Stimulated activated CD4-positive, alpha-beta T cell treated with anti-CD3 and anti-CD28 coated beads, Interleukin-2, amount 100 ng/mL, for 48 hours (primary cell): Measurements from ENCODE around the gene POLR3C.
"Not testable (repeated sequence)": the region's sequence is repeated elsewhere in the genome, so short reads cannot be mapped to it uniquely, and the experiment has no call there.

Source experiments
- DNase-seq, 2 donors: peaks; one replicate each; pipeline ENCODE4 v3.0.0-alpha.2; 2020

Gene POLR3C

GRCh38 chr1:145824499-145824842 is 471 bp downstream of the POLR3C start:
- no peak for DNase-seq

GRCh38 chr1:145826030-145826429 is 2.0 kb downstream of the POLR3C start:
- DNase-seq: no peak

DNA sequence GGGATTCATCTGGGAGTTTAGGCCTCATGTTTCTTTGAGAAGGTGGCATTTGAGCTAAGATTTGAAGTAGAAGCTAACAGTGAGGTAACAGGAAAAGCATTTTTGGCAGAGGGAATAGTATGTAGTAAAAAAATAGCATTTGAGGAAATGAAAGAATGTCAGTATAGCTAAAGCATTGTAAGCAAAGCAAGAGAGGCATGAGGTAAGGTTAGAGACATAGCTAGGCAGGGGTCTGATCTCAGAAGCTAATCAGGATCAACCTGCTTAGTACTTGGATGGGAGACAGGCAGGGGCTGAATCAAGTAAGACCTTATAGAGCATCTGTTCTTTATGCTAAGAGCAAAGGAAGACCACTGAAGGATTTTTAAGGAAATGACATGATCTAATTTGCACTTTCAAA is 4.0 kb downstream of the POLR3C start:
- no peak for DNase-seq

GRCh38 chr1:145828367-145829026 is 4.5 kb downstream of the POLR3C start:
- no peak for DNase-seq

- DNase-seq: not testable (repeated sequence)
These were observed 6.8 kb downstream of the POLR3C start for GRCh38 chr1:145830810-145831209.

GRCh38 chr1:145837656-145838055 is 13.7 kb downstream of the POLR3C start:
- DNase-seq: no peak

DNA sequence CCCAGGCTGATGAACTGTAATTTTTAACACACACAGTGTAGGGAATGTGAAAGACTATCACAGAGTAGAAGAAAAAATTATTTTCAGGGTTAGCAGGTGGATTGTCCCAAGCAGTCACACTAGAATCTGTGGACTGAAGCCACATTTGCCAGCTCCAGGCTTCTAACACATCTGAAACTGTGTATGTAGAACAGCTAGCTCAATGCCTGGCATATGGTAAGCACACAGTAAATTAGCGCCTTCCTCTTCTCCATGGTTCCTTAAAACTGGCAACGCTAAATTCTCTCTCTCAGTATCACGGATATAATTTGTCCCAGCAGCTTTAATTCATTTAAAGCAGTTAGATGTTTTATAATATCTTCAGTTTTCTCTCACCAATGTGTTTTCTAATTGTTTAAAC is 19.0 kb downstream of the POLR3C start:
- no peak for DNase-seq

- no peak for DNase-seq
These were observed 21.1 kb downstream of the POLR3C start for GRCh38 chr1:145845144-145845513.

- DNase-seq: peak; percentile 78 to 79
These were observed 21.6 kb downstream of the POLR3C start, which contains the start of gene NUDT17 for GRCh38 chr1:145845514-145846161. TSS of gene NUDT17 (plus strand) at chr1:145845630. CDS start at chr1:145845641, 11 bp downstream.

- DNase-seq: no peak
These were observed 22.2 kb downstream of the POLR3C start for GRCh38 chr1:145846201-145846612.

DNA sequence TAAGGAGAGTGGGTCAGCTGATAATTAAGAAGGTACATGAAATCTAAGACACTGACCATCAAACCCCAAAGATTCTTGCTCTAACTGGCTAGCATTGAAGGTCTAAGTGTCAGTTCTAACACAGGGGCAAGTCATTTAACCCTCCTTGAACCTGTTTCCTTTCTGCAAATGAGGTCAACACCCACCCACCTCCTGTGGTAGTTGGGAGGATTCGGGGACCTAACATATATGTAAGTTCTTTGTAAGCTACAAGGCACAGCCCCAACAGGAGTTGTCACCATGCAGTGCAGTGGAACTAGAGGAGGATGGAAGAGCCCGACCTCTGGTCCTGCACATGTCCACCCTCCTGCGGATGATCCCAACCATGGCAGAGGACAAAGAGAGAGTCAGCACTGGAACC is 23.8 kb downstream of the POLR3C start:
- DNase-seq: no peak

DNA sequence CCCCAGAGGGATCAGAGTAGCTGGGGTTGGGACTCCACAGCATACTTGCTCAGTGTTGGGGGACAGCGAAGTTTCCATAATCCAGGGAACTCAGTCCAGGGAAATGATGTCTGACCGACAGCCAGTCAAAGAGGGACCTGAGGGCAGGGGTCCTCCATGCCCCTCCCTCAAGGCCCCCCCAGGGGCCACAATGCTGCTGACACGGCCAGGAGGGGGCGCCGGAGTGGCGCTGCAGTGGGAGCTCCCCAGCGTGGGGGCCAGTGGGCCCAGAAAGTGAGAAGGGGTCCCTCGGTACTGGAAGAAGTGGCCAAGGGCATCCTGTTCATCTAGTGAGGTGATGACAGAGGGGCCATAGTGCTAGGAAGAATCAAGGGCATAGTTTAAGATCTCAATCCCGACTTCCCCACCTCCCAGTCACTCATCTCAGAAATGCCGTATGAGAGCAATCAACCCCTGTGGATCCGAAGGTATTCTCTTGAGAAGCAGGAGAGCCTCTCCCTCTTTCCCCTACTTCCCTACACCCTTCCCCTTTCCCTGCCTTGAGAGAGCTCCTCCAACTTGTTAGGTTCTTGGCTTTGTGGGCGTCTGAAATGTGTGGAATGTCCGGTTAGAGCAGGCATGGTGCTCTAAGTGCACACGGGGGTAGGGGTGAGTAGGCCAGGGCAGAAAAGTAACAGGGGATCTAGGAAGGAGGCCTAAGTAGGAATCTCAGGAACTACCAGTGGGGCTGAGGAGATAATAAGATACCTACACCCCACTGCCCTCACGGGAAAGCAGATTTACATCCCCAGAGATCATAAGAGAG is 25.6 kb downstream of the POLR3C start:
- no peak for DNase-seq

- no peak for DNase-seq
These were observed 31.5 kb downstream of the POLR3C start for GRCh38 chr1:145855426-145855948.

- DNase-seq: no peak
These were observed 33.2 kb downstream of the POLR3C start for GRCh38 chr1:145857170-145857569.

GRCh38 chr1:145858238-145858900 is 34.4 kb downstream of the POLR3C start:
- peak; percentile 36 to 43 for DNase-seq

DNA sequence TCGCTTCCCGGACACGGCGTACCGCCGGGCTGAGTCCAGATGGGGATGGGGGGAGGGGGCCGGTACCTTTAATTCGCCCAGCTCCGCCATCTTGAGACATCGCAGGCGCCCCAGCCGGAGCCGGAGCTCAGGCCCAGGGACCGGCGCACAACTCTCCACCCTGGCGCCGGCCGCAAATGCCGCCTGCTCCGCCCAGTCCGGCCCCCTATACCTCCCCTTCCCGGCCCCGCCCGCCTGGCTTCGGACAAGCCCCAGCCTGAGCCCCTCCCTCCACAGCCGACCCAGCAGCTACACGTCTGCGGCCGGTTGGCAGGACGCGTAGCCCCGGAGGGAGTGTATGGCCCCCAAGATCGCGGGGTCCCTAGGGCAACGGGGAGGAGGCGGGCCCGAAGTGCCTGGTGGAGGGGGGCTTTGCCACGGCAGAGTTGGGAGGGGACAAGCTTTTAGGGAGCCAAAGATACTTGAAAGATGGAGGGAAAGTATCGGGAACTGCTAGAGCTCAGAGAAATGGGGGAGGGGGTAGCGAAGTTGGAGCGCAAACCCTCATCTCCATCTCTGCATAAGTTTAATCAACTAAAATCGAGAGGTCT is 35.0 kb downstream of the POLR3C start, which contains the start of gene PIAS3:
PIAS3 (minus strand) TSS at position 181 of the 590 bp plus-strand sequence; CDS start at position 90, 91 bp downstream.
- peak; percentile 79 to 83 for DNase-seq

DNA sequence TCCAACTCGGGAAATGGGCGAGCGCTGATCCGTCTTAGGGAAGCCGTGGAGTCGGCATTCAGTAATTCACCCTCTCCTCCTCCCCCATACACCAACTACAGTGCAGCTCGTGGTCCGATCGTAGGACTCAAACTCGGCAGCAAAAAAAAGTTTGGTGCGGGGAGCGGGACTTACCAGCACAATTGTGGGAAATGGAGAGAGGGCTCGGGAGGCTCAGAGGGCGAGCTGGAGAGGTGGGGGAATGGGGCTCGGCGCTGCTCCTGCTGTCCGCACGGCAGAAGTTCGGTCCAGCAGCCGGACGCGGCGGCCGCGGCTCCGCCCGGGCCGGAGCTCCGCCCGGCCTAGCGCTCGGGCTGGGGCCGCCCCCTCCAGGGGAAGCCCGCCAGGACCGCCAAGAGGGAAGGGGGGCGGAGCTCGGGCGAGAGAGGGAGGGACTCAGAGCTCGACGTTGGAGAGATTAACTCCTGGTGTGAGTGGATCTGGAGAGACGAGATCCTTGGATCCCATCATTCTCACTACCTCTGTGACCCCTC is 35.6 kb downstream of the POLR3C start:
- DNase-seq: peak; percentile 64 to 71

- DNase-seq: no peak
These were observed 39.5 kb downstream of the POLR3C start for GRCh38 chr1:145863282-145864018.

DNA sequence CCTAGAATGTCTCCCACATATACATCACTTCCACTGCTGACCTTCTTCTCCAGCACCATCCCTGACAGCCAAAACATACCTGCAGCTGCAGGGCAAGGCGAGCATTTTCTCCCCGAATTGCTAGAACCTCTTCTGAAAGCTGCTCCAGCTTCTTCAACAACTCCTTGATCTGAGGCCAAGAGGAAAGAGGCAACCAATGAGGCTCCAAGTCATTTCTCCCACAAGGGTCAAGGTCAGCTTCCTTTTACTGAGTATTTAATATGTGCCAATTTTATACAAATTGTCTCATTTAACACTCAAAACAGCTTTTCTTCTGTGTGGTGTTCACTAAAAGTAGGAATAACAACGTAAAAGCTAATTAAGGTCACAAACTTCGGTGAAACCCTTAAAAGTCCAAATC is 44.2 kb downstream of the POLR3C start:
- DNase-seq: no peak

- DNase-seq: peak; percentile 28 to 30
These were observed 48.3 kb downstream of the POLR3C start for GRCh38 chr1:145871994-145872924.
